Muscle of leg (tissue), 11 donors: ENCODE measurements around the gene MLLT3. TPM values are rescaled to one million over a fixed set of nuclear protein-coding genes. Genes with fewer than 3 reads are reported as not detected.
A peak's percentile ranks its signal among the peaks of the same experiment; 100 is the strongest.

Experiments used
- DNase-seq: peaks from one replicate; pipeline ENCODE4 v3.0.0; 2013
- H3K27ac ChIP-seq: one replicate; pipeline ENCODE4 v1.5.1; 2013; ENCODE audit warnings: mild to moderate bottlenecking, low read length, control low read depth
- H3K27me3 ChIP-seq: one replicate; pipeline ENCODE4 v1.6.1; 2013; ENCODE audit warnings: low read length; ENCODE audit not compliant: control insufficient read depth, insufficient read depth
- H3K36me3 ChIP-seq: one replicate; pipeline ENCODE4 v1.6.1; 2013; ENCODE audit warnings: low read length; ENCODE audit not compliant: control insufficient read depth, insufficient read depth
- H3K4me1 ChIP-seq: one replicate; pipeline ENCODE4 v1.6.1; 2013; ENCODE audit warnings: low read length; ENCODE audit not compliant: control insufficient read depth, insufficient read depth
- H3K4me3 ChIP-seq: one replicate; pipeline ENCODE4 v1.5.1; 2013; ENCODE audit warnings: low read length, control low read depth
- H3K9me3 ChIP-seq: replicated peaks from 2 replicates; pipeline ENCODE4 v1.6.1; 2013; ENCODE audit warnings: low read depth, low read length; ENCODE audit not compliant: control insufficient read depth
- WGBS: methylation state at CpG from one replicate; pipeline ENCODE4 v1.1.5; 2013; ENCODE audit warnings: missing lambda C conversion rate; ENCODE audit not compliant: insufficient coverage; 5-methylcytosine and 5-hydroxymethylcytosine counted together
- polyA plus RNA-seq, 8 donors: library from polyadenylated mRNA; unstranded; fragments of 120-200 nt; gene quantifications; one replicate each; pipeline versions ENCODE4 v1.2.1 to v1.2.3, GENCODE V29; 2013; ENCODE audit warnings: inconsistent platforms in 1 of 8, low replicate concordance in 1 of 8; ENCODE audit not compliant: insufficient read length in 8 of 8, insufficient read depth in 1 of 8
- total RNA-seq: library from RNA; stranded (reverse); fragments of 120-200 nt; gene quantifications from one replicate; pipeline ENCODE4 v1.2.4, GENCODE V29; 2013

The MLLT3 gene
- total and polyA plus RNA-seq, 9 donors: 61.9 to 101 (median 84.5) TPM

- H3K4me1 ChIP-seq: peaks cover 16% of the 10 kb centered on the region
- peak overlapping the region; percentile 53 for H3K27ac ChIP-seq
- peak; percentile 69 for DNase-seq
Observed at GRCh38 chr9:20321423-20322082, 300.7 kb downstream of the MLLT3 start.

GRCh38 chr9:20320921-20321320 lies 301.4 kb downstream of the MLLT3 start:
- Histone ChIP-seq H3K36me3 (no peaks in the 10 kb centered on the region), H3K4me3 (no peak overlapping the region), H3K9me3 (peaks cover 3% of the 10 kb centered on the region), H3K4me1 (peaks cover 16% of the 10 kb centered on the region), H3K27me3 (no peaks in the 10 kb centered on the region), H3K27ac (peak overlapping the region; percentile 53)
- no peak for DNase-seq
- WGBS: 43% methylated on average over 2 of the region's 2 CpGs

More at GRCh38 chr9:20321423-20322082, 300.7 kb downstream of the MLLT3 start:
- Histone ChIP-seq H3K27me3 (no peaks in the 10 kb centered on the region), H3K36me3 (no peaks in the 10 kb centered on the region), H3K4me3 (no peak overlapping the region), H3K9me3 (peaks cover under 1% of the 10 kb centered on the region)
- no CpG with 5 or more reads among the region's 6 CpGs for WGBS

GRCh38 chr9:20319641-20320337 lies 302.5 kb downstream of the MLLT3 start:
- WGBS: 55% methylated on average over 3 of the region's 7 CpGs
- H3K4me3 ChIP-seq: no peak overlapping the region
- no peak overlapping the region for H3K27ac ChIP-seq
- no peaks in the 10 kb centered on the region for H3K36me3 ChIP-seq
- DNase-seq: peak; percentile 24
- H3K27me3 ChIP-seq: no peaks in the 10 kb centered on the region
- H3K9me3 ChIP-seq: peaks cover 3% of the 10 kb centered on the region
- peaks cover 16% of the 10 kb centered on the region for H3K4me1 ChIP-seq

- H3K4me3 ChIP-seq: no peak overlapping the region
- H3K9me3 ChIP-seq: peaks cover 3% of the 10 kb centered on the region
- no peaks in the 10 kb centered on the region for H3K36me3 ChIP-seq
- no peak overlapping the region for H3K27ac ChIP-seq
- H3K4me1 ChIP-seq: peaks cover 16% of the 10 kb centered on the region
- WGBS: 80% methylated on average over 8 of the region's 8 CpGs
- no peaks in the 10 kb centered on the region for H3K27me3 ChIP-seq
- no peak for DNase-seq
Observed at GRCh38 chr9:20319241-20319640, 303.1 kb downstream of the MLLT3 start.

- Histone ChIP-seq H3K9me3 (peaks cover 3% of the 10 kb centered on the region), H3K4me1 (peaks cover 16% of the 10 kb centered on the region), H3K27ac (no peak overlapping the region), H3K4me3 (no peak overlapping the region), H3K36me3 (no peaks in the 10 kb centered on the region), H3K27me3 (no peaks in the 10 kb centered on the region)
- DNase-seq: no peak
- 74% methylated on average over 4 of the region's 5 CpGs for WGBS
Observed at GRCh38 chr9:20317701-20318100, 304.6 kb downstream of the MLLT3 start.

- WGBS: 75% methylated on average over 4 of the region's 9 CpGs
- Histone ChIP-seq H3K27me3 (no peaks in the 10 kb centered on the region), H3K9me3 (peaks cover 3% of the 10 kb centered on the region), H3K36me3 (no peaks in the 10 kb centered on the region), H3K27ac (no peak overlapping the region), H3K4me1 (peaks cover 9% of the 10 kb centered on the region), H3K4me3 (no peak overlapping the region)
- DNase-seq: no peak
Observed at GRCh38 chr9:20316372-20316771, 305.9 kb downstream of the MLLT3 start.

- no peak overlapping the region for H3K4me3 ChIP-seq
- no CpG with 5 or more reads among the region's 2 CpGs for WGBS
- no peaks in the 10 kb centered on the region for H3K27me3 ChIP-seq
- H3K9me3 ChIP-seq: peaks cover 3% of the 10 kb centered on the region
- H3K36me3 ChIP-seq: no peaks in the 10 kb centered on the region
- DNase-seq: no peak
- no peak overlapping the region for H3K27ac ChIP-seq
- H3K4me1 ChIP-seq: peaks cover 3% of the 10 kb centered on the region
Observed at GRCh38 chr9:20315677-20316076, 306.6 kb downstream of the MLLT3 start.

GRCh38 chr9:20314981-20315380 lies 307.3 kb downstream of the MLLT3 start:
- no peak overlapping the region for H3K27ac ChIP-seq
- H3K9me3 ChIP-seq: peaks cover 3% of the 10 kb centered on the region
- no peak overlapping the region for H3K4me3 ChIP-seq
- no peaks in the 10 kb centered on the region for H3K27me3 ChIP-seq
- H3K36me3 ChIP-seq: no peaks in the 10 kb centered on the region
- DNase-seq: no peak
- no peaks in the 10 kb centered on the region for H3K4me1 ChIP-seq
- no CpG with 5 or more reads among the region's 3 CpGs for WGBS

GRCh38 chr9:20313415-20313814 lies 308.9 kb downstream of the MLLT3 start:
- H3K4me3 ChIP-seq: no peak overlapping the region
- H3K9me3 ChIP-seq: peaks cover 3% of the 10 kb centered on the region
- H3K27ac ChIP-seq: no peak overlapping the region
- H3K27me3 ChIP-seq: no peaks in the 10 kb centered on the region
- WGBS: no CpG with 5 or more reads among the region's 1 CpG
- peaks cover 8% of the 10 kb centered on the region for H3K4me1 ChIP-seq
- H3K36me3 ChIP-seq: no peaks in the 10 kb centered on the region
- DNase-seq: no peak

GRCh38 chr9:20312732-20313131 lies 309.6 kb downstream of the MLLT3 start:
- DNase-seq: no peak
- no peaks in the 10 kb centered on the region for H3K27me3 ChIP-seq
- no peak overlapping the region for H3K27ac ChIP-seq
- no peak overlapping the region for H3K4me3 ChIP-seq
- peaks cover 14% of the 10 kb centered on the region for H3K4me1 ChIP-seq
- peaks cover 3% of the 10 kb centered on the region for H3K9me3 ChIP-seq
- H3K36me3 ChIP-seq: no peaks in the 10 kb centered on the region
